Glutamatergic neuron (in vitro differentiated cells): ENCODE measurements around the gene CSPG4. TPM values are rescaled to one million over a fixed set of nuclear protein-coding genes. Genes with fewer than 3 reads are reported as not detected.

Source experiments
- DNase-seq: peaks from one replicate; pipeline ENCODE4 v3.0.0; 2022
- H3K27ac Mint-ChIP-seq: one replicate; pipeline ENCODE4 v1.8.0; 2020; ENCODE audit warnings: mild to moderate bottlenecking, mixed read lengths, inconsistent platforms; ENCODE audit not compliant: unreplicated experiment
- H3K27me3 Mint-ChIP-seq: one replicate; pipeline ENCODE4 v1.8.0; 2020; ENCODE audit warnings: mild to moderate bottlenecking, moderate library complexity, mixed read lengths, inconsistent platforms; ENCODE audit not compliant: unreplicated experiment
- H3K36me3 Mint-ChIP-seq: one replicate; pipeline ENCODE4 v1.8.0; 2020; ENCODE audit warnings: mild to moderate bottlenecking, mixed read lengths, inconsistent platforms; ENCODE audit not compliant: unreplicated experiment
- H3K4me1 Mint-ChIP-seq: one replicate; pipeline ENCODE4 v1.8.0; 2020; ENCODE audit warnings: mild to moderate bottlenecking, low read depth, mixed read lengths, inconsistent platforms; ENCODE audit not compliant: unreplicated experiment
- H3K4me3 Mint-ChIP-seq: one replicate; pipeline ENCODE4 v1.8.0; 2020; ENCODE audit warnings: mild to moderate bottlenecking, mixed read lengths, inconsistent platforms; ENCODE audit not compliant: unreplicated experiment
- H3K9me3 Mint-ChIP-seq: one replicate; pipeline ENCODE4 v1.8.0; 2020; ENCODE audit warnings: mild to moderate bottlenecking, moderate library complexity, mixed read lengths, inconsistent platforms; ENCODE audit not compliant: unreplicated experiment
- CTCF ChIP-seq: fragments of 200-600 bp; sonication (generic); IDR thresholded peaks from one replicate; pipeline ENCODE4 v1.5.0; 2021; ENCODE audit not compliant: partially characterized antibody, unreplicated experiment
- total RNA-seq: library from RNA; stranded (reverse); fragmentation: NEBNext Ultra II Directional; extraction: Animal tissue kit (Norgen Biotek cat#: 25700); gene quantifications from one replicate; pipeline ENCODE4 v1.2.1, GENCODE V29; 2021; ENCODE audit not compliant: unreplicated experiment

Gene CSPG4
- total RNA-seq, 1 donor from 2014 or later = 1.1 TPM

- Mint-ChIP-seq H3K4me3 (peak overlapping the region; percentile 32), H3K27me3 (peaks cover 1% of the 10 kb centered on the region), H3K27ac (peak overlapping the region; percentile 67), H3K36me3 (peaks cover 14% of the 10 kb centered on the region), H3K9me3 (peaks cover 13% of the 10 kb centered on the region), H3K4me1 (peaks cover 57% of the 10 kb centered on the region)
- no peak for TF ChIP-seq CTCF
- no peak for DNase-seq
These were observed 56.3 kb downstream of the CSPG4 start for GRCh38 chr15:75656331-75656730.

- Mint-ChIP-seq H3K9me3 (peaks cover 14% of the 10 kb centered on the region), H3K4me3 (peak overlapping the region; percentile 32), H3K27ac (peak overlapping the region; percentile 67), H3K4me1 (peaks cover 60% of the 10 kb centered on the region), H3K27me3 (peaks cover 1% of the 10 kb centered on the region), H3K36me3 (peaks cover 15% of the 10 kb centered on the region)
- no peak for TF ChIP-seq CTCF
- DNase-seq = no peak
These were observed 56.7 kb downstream of the CSPG4 start for GRCh38 chr15:75655931-75656330.

- H3K4me1 Mint-ChIP-seq = peaks cover 62% of the 10 kb centered on the region
- no peak for DNase-seq
- no peak overlapping the region for H3K4me3 Mint-ChIP-seq
- H3K9me3 Mint-ChIP-seq = peaks cover 13% of the 10 kb centered on the region
- no peak overlapping the region for H3K27ac Mint-ChIP-seq
- peaks cover 3% of the 10 kb centered on the region for H3K27me3 Mint-ChIP-seq
- TF ChIP-seq CTCF = no peak
- H3K36me3 Mint-ChIP-seq = peaks cover 20% of the 10 kb centered on the region
These were observed 58.3 kb downstream of the CSPG4 start for GRCh38 chr15:75654201-75654907.

GRCh38 chr15:75653347-75653913, 59.2 kb downstream of the CSPG4 start:
- Mint-ChIP-seq H3K36me3 (peaks cover 20% of the 10 kb centered on the region), H3K4me3 (peak overlapping the region; percentile 91), H3K27me3 (peaks cover 7% of the 10 kb centered on the region), H3K27ac (peak overlapping the region; percentile 72), H3K9me3 (peaks cover 12% of the 10 kb centered on the region), H3K4me1 (peaks cover 66% of the 10 kb centered on the region)
- DNase-seq = no peak
- TF ChIP-seq CTCF = no peak

GRCh38 chr15:75651810-75652543, 60.7 kb downstream of the CSPG4 start:
- no peak overlapping the region for H3K27ac Mint-ChIP-seq
- no peak for TF ChIP-seq CTCF
- H3K27me3 Mint-ChIP-seq = peaks cover 8% of the 10 kb centered on the region
- peak overlapping the region; percentile 91 for H3K4me3 Mint-ChIP-seq
- peaks cover 20% of the 10 kb centered on the region for H3K36me3 Mint-ChIP-seq
- H3K9me3 Mint-ChIP-seq = peaks cover 13% of the 10 kb centered on the region
- DNase-seq = no peak
- H3K4me1 Mint-ChIP-seq = peaks cover 61% of the 10 kb centered on the region
